H1 (cell line): ENCODE results near the gene TRIM58. TPM values are rescaled to one million over a fixed set of nuclear protein-coding genes. Genes with fewer than 3 reads are reported as not detected.

Experiments
- CTCF ChIA-PET: fragments of 300-600 bp; sonication (Branson Sonifier 250); formaldehyde crosslinking; loops from one replicate; lab custom pipeline; 2021; ENCODE audit not compliant: partially characterized antibody; lab: Charles Lee
- POLR2A ChIA-PET: fragments of 300-600 bp; sonication (Branson Sonifier 250); formaldehyde crosslinking; loops from one replicate; lab custom pipeline; 2021; ENCODE audit warnings: inconsistent platforms; ENCODE audit not compliant: partially characterized antibody; lab: Charles Lee
- DNase-seq, 2 experiments: peaks; one replicate each; pipeline versions ENCODE4 v3.0.0 to v3.0.0-alpha.2; 2010 to 2022; ENCODE audit warnings: low spot score in 2 of 2, low read depth in 1 of 2, mixed read lengths in 1 of 2
- FAIRE-seq: peaks from 2 replicates; lab custom pipeline; 2011; peaks lifted over from hg19 to GRCh38; lab: Jason Lieb, UNC
- H2AFZ ChIP-seq: 2 replicates; pipeline ENCODE4 v1.8.1; 2012; ENCODE audit warnings: low read length, inconsistent platforms
- H2AK5ac ChIP-seq: 2 replicates; pipeline ENCODE4 v1.6.1; 2013; ENCODE audit warnings: low read depth, low read length
- H2BK120ac ChIP-seq: replicated peaks from 2 replicates; pipeline ENCODE3; 2013; ENCODE audit warnings: low read depth, low read length, inconsistent platforms
- H2BK12ac ChIP-seq: 2 replicates; pipeline ENCODE4 v1.6.1; 2013; ENCODE audit warnings: low read depth, low read length
- H2BK15ac ChIP-seq: 2 replicates; pipeline ENCODE4 v1.6.1; 2013; ENCODE audit warnings: low read length
- H2BK20ac ChIP-seq: 2 replicates; pipeline ENCODE4 v1.6.1; 2013; ENCODE audit warnings: low read length
- H2BK5ac ChIP-seq: 2 replicates; pipeline ENCODE4 v1.6.1; 2013; ENCODE audit warnings: low read depth, low read length
- H3K14ac ChIP-seq: 2 replicates; pipeline ENCODE4 v1.6.1; 2013; ENCODE audit warnings: inconsistent platforms; ENCODE audit not compliant: insufficient read length
- H3K18ac ChIP-seq: 2 replicates; pipeline ENCODE4 v1.6.1; 2013; ENCODE audit warnings: low read length; ENCODE audit errors: extremely low read depth
- H3K23ac ChIP-seq: 2 replicates; pipeline ENCODE4 v1.6.1; 2013; ENCODE audit warnings: inconsistent platforms; ENCODE audit not compliant: insufficient read length
- H3K23me2 ChIP-seq: 2 replicates; pipeline ENCODE4 v1.6.1; 2013; ENCODE audit warnings: low read depth, low read length
- H3K27ac ChIP-seq: 2 replicates; pipeline ENCODE4 v1.6.1; 2011; ENCODE audit warnings: low read depth, low read length, inconsistent platforms
- H3K27me3 ChIP-seq, 4 experiments: replicated peaks in 1 of 4; 1 replicate in 1 of 4; 2 replicates in 3 of 4; pipeline versions ENCODE4 v1.6.1 to v1.8.1; 2011 to 2013; ENCODE audit warnings: low read length in 3 of 4, mild to moderate bottlenecking in 3 of 4, inconsistent platforms in 2 of 4, mixed read lengths in 2 of 4, moderate library complexity in 1 of 4; ENCODE audit not compliant: control insufficient read depth in 3 of 4, insufficient read depth in 3 of 4; ENCODE audit errors: extremely low read depth in 1 of 4
- H3K36me3 ChIP-seq, 4 experiments: 2 replicates each; pipeline versions ENCODE4 v1.6.1 to v1.8.1; 2011 to 2013; ENCODE audit warnings: mild to moderate bottlenecking in 4 of 4, low read length in 3 of 4, moderate library complexity in 2 of 4, control low read depth in 1 of 4, inconsistent platforms in 1 of 4; ENCODE audit not compliant: insufficient read depth in 4 of 4, control insufficient read depth in 2 of 4
- H3K4ac ChIP-seq: replicated peaks from 2 replicates; pipeline ENCODE3; 2013; ENCODE audit warnings: low read length, low read depth, mixed read lengths, inconsistent platforms; ENCODE audit not compliant: insufficient read length
- H3K4me1 ChIP-seq, 4 experiments: replicated peaks in 1 of 4; 1 replicate in 1 of 4; 2 replicates in 3 of 4; pipeline versions ENCODE4 v1.6.1 to v1.8.1; 2011 to 2013; ENCODE audit warnings: low read length in 3 of 4, inconsistent platforms in 2 of 4, mixed read lengths in 1 of 4; ENCODE audit not compliant: insufficient read depth in 4 of 4, control insufficient read depth in 3 of 4
- H3K4me2 ChIP-seq, 2 experiments: 2 replicates each; pipeline versions ENCODE4 v1.6.1 to v1.8.1; 2011 to 2013; ENCODE audit warnings: low read depth in 2 of 2, low read length in 2 of 2, control low read depth in 1 of 2, inconsistent platforms in 1 of 2, mild to moderate bottlenecking in 1 of 2; ENCODE audit not compliant: insufficient read depth in 1 of 2
- H3K4me3 ChIP-seq, 4 experiments: fragments of 200-600, 300-600 bp in 1 of 4; sonication (generic), shearing (Covaris generic), sonication (Bioruptor Twin) in 1 of 4; 2 replicates each; pipeline versions ENCODE4 v1.5.1 to v1.8.1; 2011 to 2016; ENCODE audit warnings: low read length in 4 of 4, low read depth in 3 of 4, control low read depth in 2 of 4, inconsistent platforms in 2 of 4, mild to moderate bottlenecking in 2 of 4, mixed read lengths in 1 of 4, moderate library complexity in 1 of 4; ENCODE audit not compliant: insufficient read depth in 2 of 4; ENCODE audit errors: extremely low read depth in 1 of 4
- H3K56ac ChIP-seq: replicated peaks from 2 replicates; pipeline ENCODE3; 2013; ENCODE audit warnings: low read depth, mild to moderate bottlenecking, mixed read lengths, low read length, inconsistent platforms; ENCODE audit not compliant: insufficient read length
- H3K79me1 ChIP-seq: 2 replicates; pipeline ENCODE4 v1.6.1; 2013; ENCODE audit warnings: low read depth, low read length, control low read depth
- H3K79me2 ChIP-seq, 2 experiments: 2 replicates each; pipeline versions ENCODE4 v1.6.1 to v1.8.1; 2012 to 2013; ENCODE audit warnings: low read length in 2 of 2, mild to moderate bottlenecking in 2 of 2, inconsistent platforms in 1 of 2; ENCODE audit not compliant: insufficient read depth in 2 of 2, control insufficient read depth in 1 of 2
- H3K9ac ChIP-seq, 4 experiments: replicated peaks in 1 of 4; 1 replicate in 1 of 4; 2 replicates in 3 of 4; pipeline versions ENCODE4 v1.6.1 to v1.8.1; 2011 to 2013; ENCODE audit warnings: low read depth in 3 of 4, low read length in 3 of 4, control low read depth in 2 of 4, mild to moderate bottlenecking in 2 of 4, moderate library complexity in 2 of 4, inconsistent platforms in 1 of 4; ENCODE audit errors: extremely low read depth in 1 of 4
- H3K9me3 ChIP-seq, 2 experiments: 2 replicates each; pipeline versions ENCODE4 v1.6.1 to v1.8.1; 2012 to 2013; ENCODE audit warnings: mild to moderate bottlenecking in 2 of 2, moderate library complexity in 2 of 2, control low read depth in 1 of 2, inconsistent platforms in 1 of 2, low read depth in 1 of 2, low read length in 1 of 2, mixed read lengths in 1 of 2; ENCODE audit not compliant: insufficient read depth in 2 of 2
- H4K20me1 ChIP-seq, 2 experiments: replicated peaks in 1 of 2; 2 replicates each; pipeline versions ENCODE3 to v1.8.1; 2011 to 2013; ENCODE audit warnings: inconsistent platforms in 2 of 2, low read length in 2 of 2, mild to moderate bottlenecking in 1 of 2; ENCODE audit not compliant: insufficient read depth in 2 of 2, control insufficient read depth in 1 of 2
- H4K5ac ChIP-seq: 2 replicates; pipeline ENCODE4 v1.6.1; 2013; ENCODE audit warnings: low read length, low read depth, mixed read lengths, inconsistent platforms; ENCODE audit not compliant: insufficient read length
- H4K8ac ChIP-seq: 2 replicates; pipeline ENCODE4 v1.8.0; 2013; ENCODE audit warnings: mild to moderate bottlenecking, moderate library complexity, low read length, inconsistent platforms; ENCODE audit not compliant: insufficient read depth; ENCODE audit errors: extremely low read depth
- H4K91ac ChIP-seq: replicated peaks from 2 replicates; pipeline ENCODE3; 2013; ENCODE audit warnings: low read length, mixed read lengths, inconsistent platforms; ENCODE audit not compliant: insufficient read length
- EZH2 ChIP-seq: fragments of 200-600 bp; sonication (generic); IDR thresholded peaks from 2 replicates; pipeline ENCODE4 v1.7.1; 2012; ENCODE audit warnings: low read depth, mild to moderate bottlenecking, moderate library complexity, low read length, inconsistent platforms; ENCODE audit not compliant: severe bottlenecking
- GABPA ChIP-seq: IDR thresholded peaks from 2 replicates; pipeline ENCODE4 v1.6.1; 2011; ENCODE audit warnings: mild to moderate bottlenecking, low read length, moderate library complexity, borderline replicate concordance; ENCODE audit not compliant: insufficient read depth
- RBBP5 ChIP-seq: IDR thresholded peaks from 2 replicates; pipeline ENCODE4 v1.7.1; 2012; ENCODE audit warnings: low read depth, mild to moderate bottlenecking, inconsistent platforms, low read length, moderate library complexity, borderline replicate concordance
- RXRA ChIP-seq: IDR thresholded peaks from 2 replicates; pipeline ENCODE4 v1.6.1; 2011; ENCODE audit warnings: low read depth, mild to moderate bottlenecking, low read length, moderate library complexity; ENCODE audit not compliant: insufficient read depth
- SAP30 ChIP-seq: fragments of 300-600 bp; sonication (generic); IDR thresholded peaks from 2 replicates; pipeline ENCODE4 v1.7.1; 2012; ENCODE audit warnings: low read length, moderate library complexity, mild to moderate bottlenecking, inconsistent platforms; ENCODE audit not compliant: insufficient read depth, insufficient replicate concordance
- SIN3A ChIP-seq, 2 experiments: IDR thresholded peaks in 1 of 2; conservative IDR thresholded peaks in 1 of 2; 2 replicates each; pipeline ENCODE4 v1.6.1; 2011 to 2012; ENCODE audit warnings: low read length in 2 of 2, improper control_type of control experiment in 1 of 2, low read depth in 1 of 2, mild to moderate bottlenecking in 1 of 2
- TAF1 ChIP-seq: IDR thresholded peaks from 2 replicates; pipeline ENCODE4 v1.6.1; 2011; ENCODE audit warnings: mild to moderate bottlenecking, low read depth, low read length
- TEAD4 ChIP-seq: IDR thresholded peaks from 2 replicates; pipeline ENCODE4 v1.6.1; 2012; ENCODE audit warnings: low read depth, low read length, inconsistent platforms, mixed read lengths
- WGBS, 2 experiments: shearing (Covaris generic) in 1 of 2; methylation state at CpG; one replicate each; pipeline versions ENCODE4 v1.1.6 to v1.1.7; 2013 to 2015; ENCODE audit warnings: low lambda C conversion rate in 2 of 2, mixed read lengths in 2 of 2, inconsistent platforms in 1 of 2, low coverage in 1 of 2, missing lambda C conversion rate in 1 of 2; ENCODE audit not compliant: insufficient replicate concordance in 2 of 2, insufficient coverage in 1 of 2, insufficient read length in 1 of 2; ENCODE audit errors: extremely low coverage in 1 of 2, missing lambda C conversion rate in 1 of 2; 5-methylcytosine and 5-hydroxymethylcytosine counted together
- polyA plus RNA-seq, 7 experiments: library from polyadenylated mRNA; depleted of rRNA in 3 of 7; stranded (reverse) in 5 of 7; unstranded in 2 of 7; fragments of >200 nt in 5 of 7; fragments of 200-250 nt in 2 of 7; gene quantifications; 1 replicate in 5 of 7; 2 replicates in 1 of 7; 4 replicates in 1 of 7; pipeline versions ENCODE4 v1.2.1 to v1.2.3, GENCODE V29; 2011 to 2013; ENCODE audit warnings: missing spikeins in 2 of 7, mixed read lengths in 2 of 7
- total RNA-seq: library from RNA; stranded (reverse); fragmentation: NEBNext Ultra II Directional; extraction: Animal tissue kit (Norgen Biotek cat#: 25700); gene quantifications from 2 replicates; pipeline ENCODE4 v1.2.1, GENCODE V29; 2021

The TRIM58 gene
- total and polyA plus RNA-seq, 2 of the 8 experiments (the other 6 are each of a cell fraction or from before 2014, with no cell fraction given) = 2.8 TPM; not detected in 1

DNA sequence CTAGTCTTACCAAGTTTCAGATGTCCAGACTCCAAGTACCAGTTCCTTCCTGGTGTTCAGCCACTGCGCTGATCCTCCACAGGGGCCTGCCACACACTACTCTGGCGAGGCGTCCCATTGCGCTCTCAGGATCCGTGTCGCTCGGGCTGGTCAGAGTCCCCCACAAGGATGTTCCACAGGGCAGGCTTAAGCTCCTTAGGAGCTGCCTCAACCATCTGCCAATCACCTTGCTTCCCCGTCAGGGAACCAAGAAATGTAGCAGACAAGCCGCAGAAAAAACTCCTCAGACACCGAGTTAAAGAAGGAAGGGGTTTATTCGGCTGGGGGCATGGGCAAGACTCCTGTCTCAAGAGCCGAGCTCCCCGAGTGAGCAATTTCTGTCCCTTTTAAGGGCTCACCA is 48.2 kb downstream of the TRIM58 start:
- Histone ChIP-seq H3K56ac (no peak overlapping the region), H3K23me2 (no peaks in the 10 kb centered on the region), H3K4ac (no peak overlapping the region), H2BK120ac (no peak overlapping the region), H2AFZ (no peak overlapping the region), H2BK5ac (no peak overlapping the region), H3K27ac (no peak overlapping the region), H2BK20ac (no peak overlapping the region), H3K4me3 (no peak overlapping the region), H3K9me3 (peaks cover 26 to 55% of the 10 kb centered on the region in 2 experiments; a peak in 3 of 4 replicates), H3K18ac (no peak overlapping the region), H4K8ac (no peak overlapping the region; the same call in 1 of the 2 replicates), H3K4me2 (no peak overlapping the region), H4K20me1 (no peaks in the 10 kb centered on the region), H2AK5ac (no peak overlapping the region), H3K36me3 (no peaks in the 10 kb centered on the region), H3K79me2 (no peaks in the 10 kb centered on the region), H3K9ac (no peak overlapping the region), H2BK15ac (no peak overlapping the region), H2BK12ac (no peak overlapping the region), H3K79me1 (no peaks in the 10 kb centered on the region), H3K23ac (no peak overlapping the region), H3K14ac (no peak overlapping the region), H3K27me3 (no peaks in the 10 kb centered on the region), H4K91ac (no peak overlapping the region), H3K4me1 (no peaks in the 10 kb centered on the region; a peak in 1 of 7 replicates), H4K5ac (no peak overlapping the region)
- no peak for FAIRE-seq
- 90% methylated on average over 13 of the region's 13 CpGs; no CpG with 5 or more reads in 1 of the 2 experiments for WGBS, 2 experiments
- ChIA-PET POLR2A (no interaction called here), CTCF (no interaction called here)
- TF ChIP-seq TEAD4 (no peak), SAP30 (no peak), GABPA (no peak), SIN3A (conservative IDR thresholded peaks at IDR 0.05 in 1 of 2, IDR thresholded peaks at IDR 0.05 in 1 of 2; ENCODE audit: low read depth in 1 of 2, low read length in 2 of 2) (no peak), RXRA (no peak), RBBP5 (no peak), EZH2 (no peak), TAF1 (no peak)
- DNase-seq = no peak
